Astrocyte (in vitro differentiated cells and primary cell): ENCODE data around the gene CNPPD1. TPM values are rescaled to one million over a fixed set of nuclear protein-coding genes. Genes with fewer than 3 reads are reported as not detected.

Experiments used
- DNase-seq: peaks from one replicate; pipeline ENCODE4 v3.0.0-alpha.2; 2010; ENCODE audit warnings: low read depth
- FAIRE-seq: peaks from 2 replicates; lab custom pipeline; 2011; peaks lifted over from hg19 to GRCh38; lab: Jason Lieb, UNC
- H2AFZ ChIP-seq: 2 replicates; pipeline ENCODE4 v1.6.0; 2012; ENCODE audit warnings: low read depth, low read length, inconsistent platforms
- H3K27ac ChIP-seq: 2 replicates; pipeline ENCODE4 v1.5.1; 2011; ENCODE audit warnings: low read depth, low read length, inconsistent platforms
- H3K27me3 ChIP-seq: 2 replicates; pipeline ENCODE4 v1.6.0; 2011; ENCODE audit warnings: low read length, inconsistent platforms; ENCODE audit not compliant: insufficient read depth
- H3K36me3 ChIP-seq: 2 replicates; pipeline ENCODE4 v1.5.1; 2011; ENCODE audit warnings: low read length, inconsistent platforms; ENCODE audit not compliant: insufficient read depth
- H3K4me1 ChIP-seq: 2 replicates; pipeline ENCODE4 v1.5.1; 2011; ENCODE audit warnings: low read length, inconsistent platforms; ENCODE audit not compliant: insufficient read depth
- H3K4me2 ChIP-seq: 2 replicates; pipeline ENCODE4 v1.6.0; 2012; ENCODE audit warnings: low read length, inconsistent platforms
- H3K4me3 ChIP-seq: 2 replicates; pipeline ENCODE4 v1.5.1; 2011; ENCODE audit warnings: low read depth, mild to moderate bottlenecking, low read length, inconsistent platforms; ENCODE audit not compliant: insufficient read depth
- H3K79me2 ChIP-seq: 2 replicates; pipeline ENCODE4 v1.6.0; 2012; ENCODE audit warnings: mild to moderate bottlenecking, low read length, inconsistent platforms; ENCODE audit not compliant: insufficient read depth
- H3K9ac ChIP-seq: 2 replicates; pipeline ENCODE4 v1.6.0; 2012; ENCODE audit warnings: mild to moderate bottlenecking, low read length, inconsistent platforms
- H3K9me3 ChIP-seq: 2 replicates; pipeline ENCODE4 v1.5.1; 2012; ENCODE audit warnings: low read depth, mild to moderate bottlenecking, low read length, inconsistent platforms; ENCODE audit not compliant: insufficient read depth
- H4K20me1 ChIP-seq: 2 replicates; pipeline ENCODE4 v1.6.0; 2012; ENCODE audit warnings: low read length, inconsistent platforms; ENCODE audit not compliant: insufficient read depth
- H3K27ac Mint-ChIP-seq: one replicate; pipeline ENCODE4 v1.8.0; 2021; ENCODE audit warnings: mild to moderate bottlenecking, mixed read lengths; ENCODE audit not compliant: unreplicated experiment
- H3K27me3 Mint-ChIP-seq: one replicate; pipeline ENCODE4 v1.8.0; 2021; ENCODE audit warnings: low read depth, mixed read lengths; ENCODE audit not compliant: unreplicated experiment
- H3K36me3 Mint-ChIP-seq: one replicate; pipeline ENCODE4 v1.8.0; 2021; ENCODE audit warnings: low read depth, mixed read lengths; ENCODE audit not compliant: unreplicated experiment
- H3K4me1 Mint-ChIP-seq: one replicate; pipeline ENCODE4 v1.8.0; 2021; ENCODE audit warnings: low read depth, mixed read lengths; ENCODE audit not compliant: unreplicated experiment
- H3K4me3 Mint-ChIP-seq: one replicate; pipeline ENCODE4 v1.8.0; 2021; ENCODE audit warnings: mild to moderate bottlenecking, moderate library complexity, mixed read lengths; ENCODE audit not compliant: unreplicated experiment
- H3K9me3 Mint-ChIP-seq: one replicate; pipeline ENCODE4 v1.8.0; 2021; ENCODE audit warnings: mild to moderate bottlenecking, mixed read lengths; ENCODE audit not compliant: unreplicated experiment
- CTCF ChIP-seq: IDR thresholded peaks from 2 replicates; pipeline ENCODE4 v1.5.1; 2011; ENCODE audit warnings: low read depth, mild to moderate bottlenecking, inconsistent platforms, low read length, moderate library complexity; ENCODE audit not compliant: insufficient read depth
- EZH2 ChIP-seq: IDR thresholded peaks from 2 replicates; pipeline ENCODE4 v1.6.1; 2012; ENCODE audit warnings: mild to moderate bottlenecking, low read length, inconsistent platforms; ENCODE audit not compliant: insufficient read depth
- total RNA-seq: library from RNA; stranded (reverse); gene quantifications from 2 replicates; pipeline ENCODE4 v1.2.1, GENCODE V29; 2021

CNPPD1 gene
- total RNA-seq, 1 donor from 2014 or later, result 28.1 TPM

- H3K36me3 ChIP-seq, result no peaks in the 10 kb centered on the region
- TF ChIP-seq CTCF, result no peak
- no peak for TF ChIP-seq EZH2
- Mint-ChIP-seq H3K27ac (no peak overlapping the region), H3K36me3 (peaks cover 6% of the 10 kb centered on the region), H3K4me1 (peaks cover 15% of the 10 kb centered on the region), H3K4me3 (no peak overlapping the region), H3K27me3 (peaks cover 19% of the 10 kb centered on the region), H3K9me3 (peaks cover 4% of the 10 kb centered on the region)
- DNase-seq (peak; percentile 14), FAIRE-seq (no peak)
- peak overlapping the region; percentile 38 for H3K9ac ChIP-seq
- no peak overlapping the region for H2AFZ ChIP-seq
- H3K9me3 ChIP-seq, result no peaks in the 10 kb centered on the region
- no peaks in the 10 kb centered on the region for H3K79me2 ChIP-seq
- peak overlapping the region; percentile 72 for H3K27ac ChIP-seq
- peaks cover 15% of the 10 kb centered on the region for H4K20me1 ChIP-seq
- no peak overlapping the region for H3K4me3 ChIP-seq
- H3K4me1 ChIP-seq, result peaks cover 27% of the 10 kb centered on the region
- no peaks in the 10 kb centered on the region for H3K27me3 ChIP-seq
- peak overlapping the region; percentile 68 for H3K4me2 ChIP-seq
Observed at GRCh38 chr2:219125886-219126270, 50.8 kb downstream of the CNPPD1 start.

DNA sequence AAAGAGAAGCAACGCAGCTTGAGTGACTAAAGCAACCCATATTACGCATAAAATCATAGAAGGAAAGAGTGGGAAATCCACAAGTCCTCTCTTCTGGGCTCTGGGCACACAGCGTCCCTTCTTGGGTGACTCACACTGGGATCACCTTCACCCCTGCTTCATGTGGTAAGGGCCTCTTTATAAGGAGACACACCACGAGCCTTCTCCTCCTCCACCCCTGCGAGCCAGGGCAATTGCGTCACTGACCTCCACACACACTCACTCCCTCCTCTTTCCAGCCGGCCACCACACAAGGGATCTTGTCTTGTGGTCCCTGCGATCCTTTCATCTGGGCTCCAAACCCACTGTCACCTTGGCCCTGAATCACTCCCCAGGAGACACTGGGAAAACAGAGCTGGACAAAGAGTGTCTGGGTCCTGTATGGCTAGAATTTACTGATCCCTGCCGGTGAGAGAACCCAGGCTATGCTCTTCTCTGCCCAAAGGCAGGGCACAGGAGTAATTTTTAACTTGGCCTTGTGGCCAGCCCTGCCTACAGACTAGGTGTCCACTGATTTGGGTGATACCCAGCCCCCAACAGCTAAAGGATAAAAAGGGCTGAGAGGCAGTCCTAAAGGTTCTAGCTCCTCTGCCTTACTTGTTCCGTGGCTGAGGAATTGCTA lies 51.4 kb downstream of the CNPPD1 start:
- no peak for TF ChIP-seq CTCF
- no peak for TF ChIP-seq EZH2
- no peaks in the 10 kb centered on the region for H3K79me2 ChIP-seq
- peak overlapping the region; percentile 72 for H3K27ac ChIP-seq
- H3K4me3 ChIP-seq, result no peak overlapping the region
- H3K27me3 ChIP-seq, result no peaks in the 10 kb centered on the region
- H4K20me1 ChIP-seq, result peaks cover 15% of the 10 kb centered on the region
- Mint-ChIP-seq H3K27me3 (peaks cover 15% of the 10 kb centered on the region), H3K27ac (no peak overlapping the region), H3K4me1 (peaks cover 15% of the 10 kb centered on the region), H3K36me3 (peaks cover 6% of the 10 kb centered on the region), H3K9me3 (peaks cover 4% of the 10 kb centered on the region), H3K4me3 (no peak overlapping the region)
- H3K9me3 ChIP-seq, result no peaks in the 10 kb centered on the region
- peak overlapping the region; percentile 38 for H3K9ac ChIP-seq
- no peaks in the 10 kb centered on the region for H3K36me3 ChIP-seq
- FAIRE-seq (no peak), DNase-seq (peak; percentile 97)
- peaks cover 27% of the 10 kb centered on the region for H3K4me1 ChIP-seq
- no peak overlapping the region for H2AFZ ChIP-seq
- peak overlapping the region; percentile 68 for H3K4me2 ChIP-seq
